Measurements from ENCODE around the gene FBXO48. TPM values are rescaled to one million over a fixed set of nuclear protein-coding genes. Genes with fewer than 3 reads are reported as not detected.
A peak's percentile ranks its signal among the peaks of the same experiment; 100 is the strongest.

Gene FBXO48
- total RNA-seq, 4 donors from 2014 or later = 0.60 to 2.0 (median 1.2) TPM

DNA sequence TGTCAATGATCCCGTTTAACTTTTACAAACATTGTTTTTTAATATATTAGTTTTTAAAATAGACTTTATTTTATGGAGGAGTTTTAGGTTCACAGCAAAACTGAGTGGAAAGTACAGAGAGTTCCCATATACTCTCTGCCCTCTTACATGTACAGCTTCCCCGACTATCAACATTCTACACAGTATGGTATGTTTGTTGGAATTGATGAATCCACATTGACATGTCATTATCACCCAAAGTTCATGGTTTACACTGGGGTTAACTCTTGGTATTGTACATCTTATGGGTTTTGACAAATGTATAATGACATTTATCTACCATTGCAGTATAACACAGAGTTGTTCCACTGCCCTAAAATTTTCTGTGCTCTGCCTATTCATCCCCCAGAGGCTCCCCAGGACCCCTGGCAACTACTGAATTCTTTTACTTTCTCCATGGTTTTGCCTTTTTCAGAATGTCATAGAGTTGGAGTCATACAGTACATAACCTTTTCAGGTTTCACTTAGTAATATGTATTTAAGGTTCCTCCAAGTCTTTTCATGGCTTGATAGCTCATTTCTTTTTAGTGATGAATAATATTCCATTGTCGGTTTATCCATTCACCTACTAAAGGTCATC, 5.8 kb upstream of the FBXO48 start:
- H3K27me3 ChIP-seq = no peaks in the 10 kb centered on the region
- no peak for DNase-seq (ENCODE audit: low spot score in 2 of 2)
- no peak overlapping the region for H3K4me3 ChIP-seq
- WGBS, 2 donors = 89 to 92% methylated on average over 3 of the region's 3 CpGs
- H3K36me3 ChIP-seq = peaks cover 0 to 4% (median 0%) of the 10 kb centered on the region in 3 donors
- TF ChIP-seq EP300 (IDR thresholded peaks at IDR 0.05) = no peak
- no peak for TF ChIP-seq POLR2A (IDR thresholded peaks at IDR 0.05)
- TF ChIP-seq, protein P1, sequence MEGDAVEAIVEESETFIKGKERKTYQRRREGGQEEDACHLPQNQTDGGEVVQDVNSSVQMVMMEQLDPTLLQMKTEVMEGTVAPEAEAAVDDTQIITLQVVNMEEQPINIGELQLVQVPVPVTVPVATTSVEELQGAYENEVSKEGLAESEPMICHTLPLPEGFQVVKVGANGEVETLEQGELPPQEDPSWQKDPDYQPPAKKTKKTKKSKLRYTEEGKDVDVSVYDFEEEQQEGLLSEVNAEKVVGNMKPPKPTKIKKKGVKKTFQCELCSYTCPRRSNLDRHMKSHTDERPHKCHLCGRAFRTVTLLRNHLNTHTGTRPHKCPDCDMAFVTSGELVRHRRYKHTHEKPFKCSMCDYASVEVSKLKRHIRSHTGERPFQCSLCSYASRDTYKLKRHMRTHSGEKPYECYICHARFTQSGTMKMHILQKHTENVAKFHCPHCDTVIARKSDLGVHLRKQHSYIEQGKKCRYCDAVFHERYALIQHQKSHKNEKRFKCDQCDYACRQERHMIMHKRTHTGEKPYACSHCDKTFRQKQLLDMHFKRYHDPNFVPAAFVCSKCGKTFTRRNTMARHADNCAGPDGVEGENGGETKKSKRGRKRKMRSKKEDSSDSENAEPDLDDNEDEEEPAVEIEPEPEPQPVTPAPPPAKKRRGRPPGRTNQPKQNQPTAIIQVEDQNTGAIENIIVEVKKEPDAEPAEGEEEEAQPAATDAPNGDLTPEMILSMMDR (IDR thresholded peaks at IDR 0.05) = no peak
- no peak overlapping the region for H3K27ac ChIP-seq
- no peaks in the 10 kb centered on the region for H3K9me3 ChIP-seq
- H3K4me1 ChIP-seq = peaks cover 0 to 8% (median 0%) of the 10 kb centered on the region in 4 donors

GRCh38 chr2:68471385-68471784, 4.3 kb upstream of the FBXO48 start:
- WGBS, 2 donors = 93 to 95% methylated on average over 2 of the region's 2 CpGs
- Histone ChIP-seq H3K4me3 (no peak overlapping the region), H3K36me3 (no peaks in the 10 kb centered on the region), H3K27ac (no peak overlapping the region), H3K4me1 (peaks cover 0 to 11% (median 0%) of the 10 kb centered on the region in 4 donors), H3K27me3 (no peaks in the 10 kb centered on the region), H3K9me3 (no peaks in the 10 kb centered on the region)
- DNase-seq (ENCODE audit: low spot score in 2 of 2) = no peak
- TF ChIP-seq EP300 (IDR thresholded peaks at IDR 0.05) = no peak
- TF ChIP-seq, protein P1 (IDR thresholded peaks at IDR 0.05) = no peak
- no peak for TF ChIP-seq POLR2A (IDR thresholded peaks at IDR 0.05)

- no peaks in the 10 kb centered on the region for H3K27me3 ChIP-seq
- H3K9me3 ChIP-seq = no peaks in the 10 kb centered on the region
- WGBS, 2 donors = 87 to 92% methylated on average over 1 of the region's 1 CpG
- peaks cover 0 to 20% (median 0%) of the 10 kb centered on the region in 4 donors for H3K4me1 ChIP-seq
- DNase-seq (ENCODE audit: low spot score in 2 of 2) = no peak
- no peak overlapping the region for H3K4me3 ChIP-seq
- no peaks in the 10 kb centered on the region for H3K36me3 ChIP-seq
- TF ChIP-seq EP300 (IDR thresholded peaks at IDR 0.05) = no peak
- no peak for TF ChIP-seq POLR2A (IDR thresholded peaks at IDR 0.05)
- TF ChIP-seq, protein P1 (IDR thresholded peaks at IDR 0.05) = no peak
- H3K27ac ChIP-seq = no peak overlapping the region
Measured at GRCh38 chr2:68469935-68470334, 2.8 kb upstream of the FBXO48 start.

- no peaks in the 10 kb centered on the region for H3K36me3 ChIP-seq
- TF ChIP-seq EP300 (IDR thresholded peaks at IDR 0.05) (no peak), POLR2A (IDR thresholded peaks at IDR 0.05) (no peak)
- TF ChIP-seq, protein P1 (IDR thresholded peaks at IDR 0.05) = no peak
- WGBS, 2 donors = 86 to 88% methylated on average over 2 of the region's 2 CpGs
Measured at GRCh38 chr2:68468801-68469200, 1.7 kb upstream of the FBXO48 start.

DNA sequence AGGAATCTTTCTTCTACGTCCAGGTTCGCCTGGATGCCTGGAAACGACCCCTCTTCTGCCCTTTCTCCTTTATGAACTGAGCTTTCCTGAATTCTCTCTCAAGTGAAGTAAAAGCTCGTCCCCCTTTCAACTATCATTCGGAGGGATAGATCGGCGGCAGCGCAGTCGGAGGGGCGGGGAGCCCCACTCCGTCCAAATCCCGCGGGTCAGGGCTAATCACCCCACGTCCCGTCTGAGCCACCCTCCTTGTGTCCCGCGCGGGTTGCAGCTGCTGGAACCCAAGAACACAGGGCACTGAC, 367 bp downstream of the FBXO48 start:
- H3K36me3 ChIP-seq = no peaks in the 10 kb centered on the region
- 0% methylated on average over 18 of the region's 18 CpGs for WGBS, 2 donors
- H3K9me3 ChIP-seq = no peaks in the 10 kb centered on the region
- peak overlapping the region; percentile 72 to 93 (median 84) for H3K4me3 ChIP-seq
- H3K4me1 ChIP-seq = peaks cover 0 to 24% (median 0%) of the 10 kb centered on the region in 4 donors
- no peak for TF ChIP-seq POLR2A (IDR thresholded peaks at IDR 0.05)
- no peak for TF ChIP-seq EP300 (IDR thresholded peaks at IDR 0.05)
- TF ChIP-seq, protein P1 (IDR thresholded peaks at IDR 0.05) = no peak
- no peaks in the 10 kb centered on the region for H3K27me3 ChIP-seq
- DNase-seq (ENCODE audit: low spot score in 2 of 2) = no peak
- peak overlapping the region; percentile 69 to 94 (median 88) for H3K27ac ChIP-seq

More at GRCh38 chr2:68468801-68469200, 1.7 kb upstream of the FBXO48 start:
- Histone ChIP-seq H3K27me3 (no peaks in the 10 kb centered on the region), H3K4me1 (peaks cover 0 to 20% (median 0%) of the 10 kb centered on the region in 4 donors), H3K27ac (no peak overlapping the region), H3K4me3 (no peak overlapping the region), H3K9me3 (no peaks in the 10 kb centered on the region)
- DNase-seq (ENCODE audit: low spot score in 2 of 2) = no peak
